Measurements from ENCODE around the gene FBXW10B.

GRCh38 chr17:15648386-15648785 is 28.9 kb upstream of the FBXW10B start:
- no peak for TF ChIP-seq POLR2A (IDR thresholded peaks at IDR 0.05; ENCODE audit: low read depth, low read length)
- TF ChIP-seq TAF1 (IDR thresholded peaks at IDR 0.05; ENCODE audit: low read depth, low read length): no peak
- TF ChIP-seq POLR2AphosphoS5 (IDR thresholded peaks at IDR 0.05; ENCODE audit: low read depth, low read length): no peak
- TF ChIP-seq SPI1 (IDR thresholded peaks at IDR 0.05; ENCODE audit: low read depth, low read length): no peak
- TF ChIP-seq PAX5 (IDR thresholded peaks at IDR 0.05; ENCODE audit: insufficient read depth, low read length, severe bottlenecking): no peak
